GM23338 (cell line): ENCODE measurements around the gene ANKRD27. TPM values are rescaled to one million over a fixed set of nuclear protein-coding genes. Genes with fewer than 3 reads are reported as not detected.

Experiments used
- ATAC-seq: fragments of 200-7000 bp; cut with Tn5 transposase; 3 replicates; pipeline ENCODE4 v1.9.1; 2020
- DNase-seq: peaks from one replicate; pipeline ENCODE4 v3.0.0-alpha.2; 2015; ENCODE audit warnings: low spot score
- H2AFZ ChIP-seq: fragments of 200-600 bp; sonication (generic); 2 replicates; pipeline ENCODE4 v1.8.0; 2016; ENCODE audit warnings: antibody characterized with exemption, mild to moderate bottlenecking, moderate library complexity
- H3F3A ChIP-seq: fragments of 200-600 bp; sonication (generic); replicated peaks from 2 replicates; pipeline ENCODE4 v1.8.0; 2017; ENCODE audit warnings: antibody characterized with exemption, mixed run types, low read depth
- H3K27ac ChIP-seq: fragments of 200-600 bp; sonication (generic); 2 replicates; pipeline ENCODE4 v1.6.1; 2016; ENCODE audit warnings: low read depth
- H3K27me3 ChIP-seq: fragments of 200-600 bp; sonication (generic); 2 replicates; pipeline ENCODE4 v1.8.0; 2016; ENCODE audit warnings: mild to moderate bottlenecking, mixed run types, moderate library complexity; ENCODE audit not compliant: insufficient read depth
- H3K36me3 ChIP-seq: fragments of 200-600 bp; sonication (generic); 2 replicates; pipeline ENCODE4 v1.8.0; 2016; ENCODE audit warnings: mild to moderate bottlenecking; ENCODE audit not compliant: insufficient read depth
- H3K4me1 ChIP-seq: fragments of 200-600 bp; sonication (generic); 2 replicates; pipeline ENCODE4 v1.8.0; 2016; ENCODE audit warnings: mild to moderate bottlenecking, moderate library complexity; ENCODE audit not compliant: insufficient read depth
- H3K4me2 ChIP-seq: fragments of 200-600 bp; sonication (generic); 2 replicates; pipeline ENCODE4 v1.7.1; 2017; ENCODE audit warnings: mixed run types
- H3K4me3 ChIP-seq: fragments of 200-600 bp; sonication (generic); 2 replicates; pipeline ENCODE4 v1.6.1; 2016; ENCODE audit warnings: mixed run types
- H3K79me2 ChIP-seq: fragments of 200-600 bp; sonication (generic); replicated peaks from 2 replicates; pipeline ENCODE4 v1.8.0; 2017; ENCODE audit warnings: mild to moderate bottlenecking; ENCODE audit not compliant: insufficient read depth
- H3K9me2 ChIP-seq: fragments of 200-600 bp; sonication (generic); 2 replicates; pipeline ENCODE4 v1.8.0; 2017; ENCODE audit not compliant: insufficient read depth
- H4K20me1 ChIP-seq: fragments of 200-600 bp; sonication (generic); replicated peaks from 2 replicates; pipeline ENCODE4 v1.8.0; 2017; ENCODE audit warnings: mild to moderate bottlenecking; ENCODE audit not compliant: insufficient read depth
- H3K27ac Mint-ChIP-seq: 2 replicates; pipeline ENCODE4 v1.8.0; 2020; ENCODE audit warnings: inconsistent platforms, mild to moderate bottlenecking, moderate library complexity, mixed read lengths
- H3K27me3 Mint-ChIP-seq: 3 replicates; pipeline ENCODE4 v1.8.0; 2022; ENCODE audit warnings: low read depth, mild to moderate bottlenecking, moderate library complexity, mixed read lengths, inconsistent platforms; ENCODE audit not compliant: insufficient read depth, poor library complexity
- H3K36me3 Mint-ChIP-seq: 3 replicates; pipeline ENCODE4 v1.8.0; 2021; ENCODE audit warnings: low read depth, mild to moderate bottlenecking, inconsistent platforms, moderate library complexity, mixed read lengths
- H3K4me1 Mint-ChIP-seq: 3 replicates; pipeline ENCODE4 v1.8.0; 2020; ENCODE audit warnings: mild to moderate bottlenecking, inconsistent platforms, mixed read lengths
- H3K4me3 Mint-ChIP-seq: 3 replicates; pipeline ENCODE4 v1.8.0; 2021; ENCODE audit warnings: moderate library complexity, mild to moderate bottlenecking, inconsistent platforms, mixed read lengths
- H3K9me3 Mint-ChIP-seq: 3 replicates; pipeline ENCODE4 v1.8.0; 2020; ENCODE audit warnings: moderate library complexity, mild to moderate bottlenecking, inconsistent platforms, mixed read lengths
- CREB1 ChIP-seq: fragments of 250-450 bp; sonication (Bioruptor Pico); IDR thresholded peaks from 2 replicates; pipeline ENCODE4 v1.5.0; 2020; ENCODE audit warnings: low read depth, mild to moderate bottlenecking, moderate library complexity
- CTCF ChIP-seq, 2 experiments: fragments of 200-600 bp in 1 of 2; sonication (generic) in 1 of 2; conservative IDR thresholded peaks; 2 replicates each; pipeline versions ENCODE4 v1.5.1 to v1.6.1; 2016 to 2017; ENCODE audit warnings: antibody characterized with exemption in 2 of 2, low read depth in 2 of 2, mild to moderate bottlenecking in 2 of 2, moderate library complexity in 1 of 2
- ETS1 ChIP-seq: IDR thresholded peaks from 2 replicates; pipeline ENCODE4 v1.6.1; 2016; ENCODE audit warnings: antibody characterized with exemption
- EZH2 ChIP-seq: fragments of 200-600 bp; sonication (generic); IDR thresholded peaks from one replicate; pipeline ENCODE4 v1.8.0; 2017; ENCODE audit warnings: antibody characterized with exemption, mild to moderate bottlenecking, low read depth; ENCODE audit not compliant: unreplicated experiment
- EZH2phosphoT487 ChIP-seq: fragments of 200-600 bp; sonication (generic); IDR thresholded peaks from one replicate; pipeline ENCODE4 v1.8.1; 2018; ENCODE audit warnings: antibody characterized with exemption; ENCODE audit not compliant: unreplicated experiment
- JUNB ChIP-seq: IDR thresholded peaks from one replicate; pipeline ENCODE4 v1.6.1; 2016; ENCODE audit warnings: antibody characterized with exemption; ENCODE audit not compliant: unreplicated experiment
- NANOG ChIP-seq: IDR thresholded peaks from 2 replicates; pipeline ENCODE4 v1.6.1; 2016; ENCODE audit warnings: antibody characterized with exemption, borderline replicate concordance
- POLR2AphosphoS5 ChIP-seq: IDR thresholded peaks from 2 replicates; pipeline ENCODE4 v1.6.1; 2016; ENCODE audit warnings: antibody characterized with exemption, low read depth
- REST ChIP-seq: IDR thresholded peaks from one replicate; pipeline ENCODE4 v1.6.1; 2018; ENCODE audit warnings: antibody characterized with exemption; ENCODE audit not compliant: unreplicated experiment
- STAT1 ChIP-seq: IDR thresholded peaks from one replicate; pipeline ENCODE4 v1.6.1; 2016; ENCODE audit warnings: antibody characterized with exemption; ENCODE audit not compliant: unreplicated experiment
- ZNF114 ChIP-seq: fragments of 250-450 bp; sonication (Bioruptor Pico); IDR thresholded peaks from 2 replicates; pipeline ENCODE4 v1.5.0; 2020; ENCODE audit warnings: mild to moderate bottlenecking, moderate library complexity
- ZNF331 ChIP-seq: fragments of 250-450 bp; sonication (Bioruptor Pico); IDR thresholded peaks from 2 replicates; pipeline ENCODE4 v1.5.0; 2020; ENCODE audit warnings: low read depth, mild to moderate bottlenecking, moderate library complexity
- ZNF462 ChIP-seq: fragments of 250-450 bp; sonication (Bioruptor Pico); IDR thresholded peaks from 2 replicates; pipeline ENCODE4 v1.5.0; 2020; ENCODE audit warnings: mild to moderate bottlenecking, moderate library complexity
- polyA plus RNA-seq: library from polyadenylated mRNA; unstranded; fragments of >200 nt; fragmentation: Nextera tagmentation; extraction: Ambion mirVana; gene quantifications from 2 replicates; pipeline ENCODE4 v1.2.1, GENCODE V29; 2016
- total RNA-seq: library from RNA; depleted of rRNA; stranded (reverse); fragments of >200 nt; shearing (Covaris generic); gene quantifications from 2 replicates; pipeline ENCODE4 v1.2.3, GENCODE V29; 2014

The ANKRD27 gene
- total and polyA plus RNA-seq, 2 experiments from 2014 or later: 16.7 to 48.7 TPM

- H3K27ac Mint-ChIP-seq: no peak overlapping the region
- TF ChIP-seq STAT1 (no peak), EZH2phosphoT487 (no peak), ZNF462 (CRISPR knock-in tag) (no peak), NANOG (no peak), ZNF331 (CRISPR knock-in tag) (no peak), JUNB (no peak), CREB1 (CRISPR knock-in tag) (no peak), ZNF114 (no peak), REST (no peak), POLR2AphosphoS5 (no peak), EZH2 (no peak), ETS1 (no peak), CTCF (conservative IDR thresholded peaks at IDR 0.05; ENCODE audit: low read depth in 2 of 2) (no peak)
- H3K79me2 ChIP-seq: no peaks in the 10 kb centered on the region
- H3F3A ChIP-seq: no peaks in the 10 kb centered on the region
- H3K36me3 Mint-ChIP-seq: no peaks in the 10 kb centered on the region
- no peaks in the 10 kb centered on the region for H3K36me3 ChIP-seq
- no peak overlapping the region for H3K4me3 Mint-ChIP-seq
- no peak overlapping the region for H3K4me3 ChIP-seq
- H4K20me1 ChIP-seq: no peaks in the 10 kb centered on the region
- DNase-seq (no peak), ATAC-seq (no peak)
- H3K27me3 ChIP-seq: no peaks in the 10 kb centered on the region
- no peak overlapping the region for H3K27ac ChIP-seq
- no peaks in the 10 kb centered on the region for H3K9me2 ChIP-seq
- H3K4me1 ChIP-seq: no peaks in the 10 kb centered on the region
- no peaks in the 10 kb centered on the region for H3K27me3 Mint-ChIP-seq
- no peaks in the 10 kb centered on the region for H3K9me3 Mint-ChIP-seq
- H2AFZ ChIP-seq: peak overlapping the region; percentile 32
- no peaks in the 10 kb centered on the region for H3K4me1 Mint-ChIP-seq
- H3K4me2 ChIP-seq: no peak overlapping the region
Observed at GRCh38 chr19:32563761-32564160, 111.2 kb downstream of the ANKRD27 start.
